Activated gamma-delta T cell treated with Interleukin-2 at 50 U/mL for 16 hours (primary cell): ENCODE results near the gene IPPK.
"Not testable (repeated sequence)": the region's sequence is repeated elsewhere in the genome, so short reads cannot be mapped to it uniquely, and the experiment has no call there.

Experiments used
- DNase-seq: peaks from one replicate; pipeline ENCODE4 v3.0.0-alpha.2; 2020

The IPPK gene

DNA sequence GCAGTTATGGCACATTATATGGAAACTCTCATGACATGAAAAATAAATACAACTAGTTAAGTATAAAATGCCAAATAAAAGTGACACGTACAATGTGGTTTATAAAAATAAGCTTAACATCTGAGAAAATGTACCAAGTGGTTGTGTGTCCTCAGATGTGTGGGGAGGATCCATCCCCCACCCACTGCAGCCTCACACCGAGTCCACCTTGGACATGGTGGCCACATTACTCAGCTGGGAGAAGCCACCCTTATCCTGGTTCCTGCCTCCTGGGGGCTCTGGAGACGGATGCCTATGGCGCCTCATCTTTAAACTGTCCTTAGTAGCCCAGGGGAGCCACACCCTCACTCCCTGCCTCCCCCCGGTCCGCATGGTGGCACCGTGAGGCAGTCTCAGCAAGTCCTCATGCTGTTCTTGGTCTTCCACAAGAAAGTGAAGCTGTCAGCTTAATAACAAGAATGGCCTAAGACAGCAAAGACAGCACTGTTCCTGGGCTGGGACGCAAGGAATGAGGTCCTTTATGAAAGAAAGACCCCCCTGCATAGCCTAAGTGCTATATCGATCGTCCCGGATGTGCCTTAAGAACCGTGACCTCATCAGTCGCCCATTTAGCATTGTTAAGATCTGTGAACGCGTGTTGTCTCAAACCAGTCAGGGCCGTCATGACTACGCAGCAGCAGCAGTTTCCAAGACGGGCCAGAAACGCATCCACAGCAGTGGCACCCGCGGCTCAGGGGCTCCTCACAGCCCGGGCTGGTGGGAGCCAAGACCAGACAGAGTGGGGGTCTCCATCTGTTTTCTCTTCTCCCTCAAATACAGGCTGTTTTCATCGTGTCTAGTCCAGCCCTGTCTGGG, 56.4 kb downstream of the IPPK start:
- no peak for DNase-seq

DNA sequence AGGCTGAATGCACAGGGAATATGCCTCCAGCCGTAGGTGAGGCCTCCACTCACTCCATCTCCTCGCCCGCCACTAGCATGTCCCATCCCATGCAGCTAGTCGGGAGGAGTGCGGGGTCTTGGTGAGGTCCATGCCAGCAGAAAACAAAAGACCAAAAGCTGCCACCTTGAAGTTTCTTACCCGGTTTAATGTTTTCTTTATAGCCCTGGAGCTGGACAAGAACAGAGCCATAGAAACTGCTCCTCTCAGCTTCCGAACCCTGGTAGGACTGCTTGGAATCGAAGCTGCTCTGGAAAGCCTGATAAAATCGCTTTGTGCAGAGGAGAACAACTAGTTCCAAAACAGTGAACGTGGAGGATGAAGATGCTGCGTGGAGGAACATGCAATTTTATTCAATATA, 57.1 kb downstream of the IPPK start:
- DNase-seq: no peak

DNA sequence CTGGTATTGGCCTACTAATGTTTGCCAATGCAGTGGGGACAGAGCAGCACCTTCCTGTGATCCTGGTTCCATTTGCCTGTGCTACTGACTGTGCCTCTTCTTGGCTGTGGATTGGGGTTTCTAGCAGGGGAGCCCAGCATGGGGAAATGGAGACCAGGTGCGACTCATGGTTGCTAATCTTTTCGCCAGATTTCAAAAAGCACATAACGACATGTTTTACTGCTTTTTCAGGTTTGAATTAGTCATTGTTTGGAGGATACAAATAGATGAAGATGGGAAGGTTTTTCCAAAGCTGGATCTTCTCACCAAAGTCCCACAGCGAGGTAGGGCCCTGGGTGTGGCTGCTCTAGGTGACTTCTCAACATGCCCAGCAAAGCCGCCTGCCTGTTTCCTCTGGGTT, 57.6 kb downstream of the IPPK start:
- no peak for DNase-seq

DNA sequence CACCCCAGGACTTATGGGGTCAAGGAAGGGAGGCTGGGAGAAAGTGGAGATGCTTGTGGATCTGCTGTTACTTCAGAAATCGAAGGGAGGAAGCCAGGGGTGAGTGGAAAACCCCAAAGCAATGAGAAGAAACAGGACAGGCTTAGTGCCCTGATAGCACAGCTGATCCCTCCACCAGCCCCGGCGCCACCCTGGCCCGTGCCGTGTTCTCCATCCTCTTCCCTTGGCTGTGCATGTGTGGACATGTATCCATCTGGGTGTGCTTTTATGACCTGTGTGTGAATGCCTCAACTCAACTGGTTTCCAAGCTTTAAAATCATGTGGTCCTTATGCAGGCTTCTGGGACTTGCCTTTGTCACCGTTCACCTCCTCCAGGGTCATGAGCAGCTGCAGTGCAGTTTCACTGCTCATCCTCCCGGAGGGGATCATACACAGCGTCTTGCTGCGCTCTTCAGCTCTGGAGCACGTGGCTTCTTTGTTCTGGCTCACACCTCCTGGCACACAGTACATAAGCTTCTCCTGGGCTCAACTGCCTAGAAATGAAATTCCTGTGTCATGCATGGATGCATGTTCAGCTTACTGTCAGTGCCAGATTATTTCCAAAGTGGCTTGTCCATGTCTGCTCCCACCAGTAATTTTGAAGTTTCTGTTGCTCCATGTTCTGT, 58.2 kb downstream of the IPPK start:
- DNase-seq: no peak

- DNase-seq: no peak
These were observed 59.2 kb downstream of the IPPK start for GRCh38 chr9:92610470-92611420.

- DNase-seq: no peak
These were observed 61.0 kb downstream of the IPPK start for GRCh38 chr9:92608909-92609445.

GRCh38 chr9:92608241-92608908, 61.6 kb downstream of the IPPK start:
- DNase-seq: no peak

DNA sequence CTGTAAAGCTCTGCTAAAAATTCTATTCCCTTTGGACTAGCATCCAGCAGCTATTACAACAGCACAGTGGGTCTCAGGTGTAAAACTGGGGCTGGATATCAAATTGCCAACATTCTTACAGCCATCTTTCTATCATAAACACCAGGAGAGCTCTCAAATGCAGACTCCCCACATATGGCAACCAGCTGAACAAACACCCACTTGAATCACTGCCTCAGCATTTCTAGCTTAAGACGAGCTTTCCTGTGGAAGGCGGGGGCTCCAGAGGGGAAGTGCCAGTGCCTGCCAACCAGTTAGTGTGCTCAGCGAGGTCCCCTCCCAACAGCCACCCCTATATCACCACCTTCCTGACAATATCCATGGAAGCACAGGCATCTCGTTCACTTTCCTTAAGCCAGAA, 62.2 kb downstream of the IPPK start:
- DNase-seq: no peak

- no peak for DNase-seq
These were observed 62.8 kb downstream of the IPPK start for GRCh38 chr9:92607088-92607487.

DNA sequence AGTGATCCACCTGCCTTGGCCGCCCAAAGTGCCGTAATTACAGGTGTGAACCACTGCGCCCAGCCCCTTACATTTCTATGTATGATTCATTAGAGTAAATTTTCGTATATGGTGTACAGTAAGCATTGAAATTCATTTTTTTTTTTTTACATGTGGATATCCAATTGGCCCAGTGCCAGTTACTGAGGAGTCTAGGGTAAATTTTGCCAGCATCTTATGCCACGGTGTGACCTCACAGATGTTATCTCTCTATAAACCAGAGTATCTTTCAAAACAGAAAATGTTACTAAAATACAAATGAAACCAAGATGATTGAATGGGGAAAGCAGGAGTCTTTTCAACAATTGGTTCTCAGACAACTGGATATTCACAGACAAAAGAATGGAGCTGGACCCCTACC, 64.7 kb downstream of the IPPK start:
- no peak for DNase-seq

DNA sequence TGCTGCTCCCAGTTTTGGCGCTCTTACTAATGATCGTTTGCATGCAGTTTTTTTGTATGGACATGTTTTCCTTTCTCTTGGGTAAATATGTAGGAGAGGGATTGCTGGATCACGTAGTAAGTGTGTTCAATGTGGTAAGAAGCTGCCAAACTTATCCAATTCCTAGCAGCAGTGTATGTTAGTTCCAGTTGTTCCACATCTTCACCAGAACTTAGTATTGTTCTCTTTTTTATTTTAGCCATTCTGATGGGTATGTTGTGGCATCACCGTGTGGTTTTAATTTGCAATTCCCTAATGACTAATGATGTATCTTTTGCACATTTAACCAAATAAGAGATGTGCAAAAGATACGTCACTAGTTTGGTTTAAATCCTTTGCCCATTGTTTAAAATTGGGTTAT, 65.9 kb downstream of the IPPK start:
- no peak for DNase-seq

- no peak for DNase-seq
These were observed 66.8 kb downstream of the IPPK start for GRCh38 chr9:92603100-92603499.

GRCh38 chr9:92602413-92602812, 67.5 kb downstream of the IPPK start:
- DNase-seq: no peak

DNA sequence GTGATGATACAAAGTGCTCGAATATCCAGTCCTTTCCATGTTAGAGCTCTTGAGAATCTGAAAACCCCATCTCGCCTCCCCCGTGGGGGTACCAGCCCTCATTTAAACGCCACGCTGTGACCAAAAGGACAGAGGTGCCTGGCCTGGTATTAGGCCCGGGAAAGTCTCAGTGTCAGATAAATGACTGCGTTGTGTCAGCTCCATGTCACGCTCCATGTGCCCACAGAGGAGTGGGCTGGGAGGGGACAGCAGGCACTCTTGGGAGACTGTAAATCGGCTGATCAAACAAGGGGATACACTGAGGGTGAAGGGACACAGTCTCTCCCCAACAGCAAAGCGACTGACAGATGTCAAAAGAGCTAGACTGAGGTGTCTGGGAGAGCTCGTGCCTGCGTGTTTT, 68.5 kb downstream of the IPPK start:
- no peak for DNase-seq

GRCh38 chr9:92600462-92601261, 69.3 kb downstream of the IPPK start:
- DNase-seq: no peak

- DNase-seq: no peak
These were observed 69.9 kb downstream of the IPPK start for GRCh38 chr9:92599938-92600461.

DNA sequence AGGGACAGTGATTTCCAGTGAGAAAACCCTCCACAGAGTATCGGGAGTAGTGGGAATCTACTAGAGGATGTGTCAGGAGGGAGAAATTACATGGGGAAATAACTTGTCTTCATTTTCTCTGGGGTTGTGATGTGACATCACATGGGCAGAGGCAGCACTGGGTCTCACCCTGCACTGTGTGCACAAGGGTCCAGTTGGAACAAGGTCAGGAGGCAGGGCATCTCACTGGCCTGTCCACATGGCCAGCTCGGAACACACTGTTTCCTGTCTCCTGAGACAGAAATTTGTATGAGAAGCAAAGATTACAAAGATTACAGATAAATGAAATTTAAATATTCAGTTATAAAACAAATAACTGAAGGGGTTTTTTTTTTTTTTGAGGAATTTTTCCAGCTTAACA, 71.5 kb downstream of the IPPK start:
- DNase-seq: no peak

DNA sequence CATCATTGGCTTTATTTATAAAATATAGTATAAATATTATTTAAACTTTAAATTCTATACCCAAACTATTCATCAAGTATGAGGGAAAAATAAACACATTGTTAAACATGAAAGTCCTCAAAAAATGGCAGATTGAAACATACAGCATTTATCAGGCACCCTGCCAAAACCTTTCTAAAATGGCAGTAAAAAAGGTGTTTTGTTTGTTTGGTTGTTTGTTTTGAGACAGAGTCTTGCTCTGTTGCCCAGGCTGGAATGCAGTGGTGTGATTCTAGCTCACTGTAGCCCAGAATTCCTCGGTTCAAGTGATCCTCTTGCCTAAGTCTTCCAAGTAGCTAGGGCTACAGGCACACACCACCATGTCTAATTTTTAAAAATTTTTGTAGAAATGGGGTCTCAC, 74.0 kb downstream of the IPPK start:
- no peak for DNase-seq

GRCh38 chr9:92595075-92595474, 74.9 kb downstream of the IPPK start:
- not testable (repeated sequence) for DNase-seq

DNA sequence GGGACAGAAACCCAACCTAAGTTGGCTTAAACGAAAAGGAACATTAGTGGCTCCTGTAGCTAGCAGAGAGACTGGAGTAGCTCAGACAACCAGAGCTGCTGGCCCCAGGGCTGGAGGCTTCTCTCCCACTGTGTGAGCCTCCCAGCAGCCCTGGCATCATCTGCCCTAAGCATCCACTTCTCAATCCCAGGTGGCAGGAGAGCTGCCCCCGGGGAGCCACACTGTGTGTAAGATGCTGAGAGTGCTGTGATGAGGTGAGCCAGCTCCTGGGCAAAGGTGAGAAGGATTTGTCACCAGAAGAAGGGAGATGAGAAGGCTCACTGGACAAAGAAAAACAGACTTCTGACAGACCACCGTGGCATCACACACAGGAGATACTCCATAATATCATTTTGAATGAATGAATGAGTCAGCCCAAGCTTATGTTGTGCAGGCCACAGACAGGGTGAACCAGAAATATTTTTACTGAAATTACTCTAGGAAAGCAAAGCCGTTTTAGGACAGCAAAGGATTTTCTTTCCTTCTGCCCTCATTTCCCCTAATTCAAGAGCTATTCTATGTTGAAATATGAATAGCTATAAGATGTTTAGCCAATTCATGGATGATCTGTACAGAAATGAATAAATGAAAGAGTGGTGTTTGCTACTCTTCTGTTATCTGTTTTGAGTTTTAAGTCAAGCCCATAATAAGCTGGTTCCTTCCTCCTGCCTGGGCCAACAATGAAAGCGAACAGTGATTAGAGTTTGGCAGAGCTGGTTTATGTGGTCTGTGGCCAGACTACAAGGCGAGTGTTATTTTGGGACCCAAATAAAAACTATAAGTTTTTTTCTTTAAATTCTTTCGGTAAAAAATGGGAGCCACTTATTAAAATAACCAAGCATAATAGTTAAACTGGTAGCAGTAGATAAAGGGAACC, 76.7 kb downstream of the IPPK start:
- DNase-seq: no peak
